ENCODE data around the gene CITED4.

Gene CITED4

GRCh38 chr1:40820911-40821693, 41.1 kb downstream of the CITED4 start:
- TF ChIP-seq CTCF (conservative IDR thresholded peaks at IDR 0.05; ENCODE audit: low read depth, low read length) = no peak
- DNase-seq (ENCODE audit: low read depth) = no peak
- H3K4me3 ChIP-seq (ENCODE audit: low read length) = no peak overlapping the region

GRCh38 chr1:40820251-40820797, 41.8 kb downstream of the CITED4 start:
- no peak overlapping the region for H3K4me3 ChIP-seq (ENCODE audit: low read length)
- peak; percentile 5 for TF ChIP-seq CTCF (conservative IDR thresholded peaks at IDR 0.05; ENCODE audit: low read depth, low read length)
- DNase-seq (ENCODE audit: low read depth) = no peak

GRCh38 chr1:40819101-40819500, 43.1 kb downstream of the CITED4 start:
- H3K4me3 ChIP-seq (ENCODE audit: low read length) = no peak overlapping the region
- no peak for TF ChIP-seq CTCF (conservative IDR thresholded peaks at IDR 0.05; ENCODE audit: low read depth, low read length)
- no peak for DNase-seq (ENCODE audit: low read depth)

- no peak for DNase-seq (ENCODE audit: low read depth)
- TF ChIP-seq CTCF (conservative IDR thresholded peaks at IDR 0.05; ENCODE audit: low read depth, low read length) = no peak
- no peak overlapping the region for H3K4me3 ChIP-seq (ENCODE audit: low read length)
Measured at GRCh38 chr1:40818264-40818961, 43.8 kb downstream of the CITED4 start.

- H3K4me3 ChIP-seq (ENCODE audit: low read length) = no peak overlapping the region
- no peak for TF ChIP-seq CTCF (conservative IDR thresholded peaks at IDR 0.05; ENCODE audit: low read depth, low read length)
- no peak for DNase-seq (ENCODE audit: low read depth)
Measured at GRCh38 chr1:40817791-40818263, 44.3 kb downstream of the CITED4 start.

GRCh38 chr1:40815420-40815819, 46.7 kb downstream of the CITED4 start:
- no peak for DNase-seq (ENCODE audit: low read depth)
- TF ChIP-seq CTCF (conservative IDR thresholded peaks at IDR 0.05; ENCODE audit: low read depth, low read length) = no peak
- no peak overlapping the region for H3K4me3 ChIP-seq (ENCODE audit: low read length)

Data from retinal pigment epithelial cell (primary cell).